NT2/D1 (cell line): ENCODE data around the gene COG3.

Experiments used
- SUZ12 ChIP-seq: IDR thresholded peaks from 2 replicates; pipeline ENCODE4 v1.6.1; 2011; ENCODE audit not compliant: insufficient read length, insufficient read depth; ENCODE audit errors: extremely low read depth
- ZNF274 ChIP-seq: IDR thresholded peaks from 2 replicates; pipeline ENCODE4 v1.6.1; 2011; ENCODE audit warnings: mild to moderate bottlenecking, low read depth, low read length

GRCh38 chr13:45506811-45507210, 42.1 kb downstream of the COG3 start:
- TF ChIP-seq ZNF274 (no peak), SUZ12 (no peak)
